ENCODE measurements around the gene ETNK1.
"Not testable (repeated sequence)": the region's sequence is repeated elsewhere in the genome, so short reads cannot be mapped to it uniquely, and the experiment has no call there.

ETNK1 gene

GRCh38 chr12:22687361-22688076 lies 62.5 kb downstream of the ETNK1 start:
- DNase-seq (ENCODE audit: low read depth), result peak; percentile 42

- DNase-seq (ENCODE audit: low read depth), result no peak
Observed at GRCh38 chr12:22689876-22690275, 64.9 kb downstream of the ETNK1 start.

GRCh38 chr12:22691319-22691718 lies 66.3 kb downstream of the ETNK1 start:
- no peak for DNase-seq (ENCODE audit: low read depth)

GRCh38 chr12:22692467-22692866 lies 67.5 kb downstream of the ETNK1 start:
- not testable (repeated sequence) for DNase-seq (ENCODE audit: low read depth)

GRCh38 chr12:22692964-22693555 lies 68.1 kb downstream of the ETNK1 start:
- DNase-seq (ENCODE audit: low read depth), result no peak

- DNase-seq (ENCODE audit: low read depth), result no peak
Observed at GRCh38 chr12:22698576-22698975, 73.6 kb downstream of the ETNK1 start.

- DNase-seq (ENCODE audit: low read depth), result not testable (repeated sequence)
Observed at GRCh38 chr12:22699705-22700104, 74.7 kb downstream of the ETNK1 start.

GRCh38 chr12:22700106-22700505 lies 75.1 kb downstream of the ETNK1 start:
- no peak for DNase-seq (ENCODE audit: low read depth)

- DNase-seq (ENCODE audit: low read depth), result not testable (repeated sequence)
Observed at GRCh38 chr12:22701216-22701809, 76.3 kb downstream of the ETNK1 start.

GRCh38 chr12:22702690-22703089 lies 77.7 kb downstream of the ETNK1 start:
- no peak for DNase-seq (ENCODE audit: low read depth)

GRCh38 chr12:22709292-22709691 lies 84.3 kb downstream of the ETNK1 start:
- no peak for DNase-seq (ENCODE audit: low read depth)

- DNase-seq (ENCODE audit: low read depth), result no peak
Observed at GRCh38 chr12:22712083-22712482, 87.1 kb downstream of the ETNK1 start.

GRCh38 chr12:22715254-22715653 lies 90.3 kb downstream of the ETNK1 start:
- no peak for DNase-seq (ENCODE audit: low read depth)

GRCh38 chr12:22719745-22720144 lies 94.8 kb downstream of the ETNK1 start:
- no peak for DNase-seq (ENCODE audit: low read depth)

- no peak for DNase-seq (ENCODE audit: low read depth)
Observed at GRCh38 chr12:22722081-22722480, 97.1 kb downstream of the ETNK1 start.

GRCh38 chr12:22722779-22723178 lies 97.8 kb downstream of the ETNK1 start:
- no peak for DNase-seq (ENCODE audit: low read depth)

- no peak for DNase-seq (ENCODE audit: low read depth)
Observed at GRCh38 chr12:22728987-22729386, 104.0 kb downstream of the ETNK1 start.

GRCh38 chr12:22729431-22729956 lies 104.5 kb downstream of the ETNK1 start:
- DNase-seq (ENCODE audit: low read depth), result no peak

GRCh38 chr12:22729957-22730443 lies 105.0 kb downstream of the ETNK1 start:
- peak; percentile 89 for DNase-seq (ENCODE audit: low read depth)

GRCh38 chr12:22731236-22731635 lies 106.3 kb downstream of the ETNK1 start:
- no peak for DNase-seq (ENCODE audit: low read depth)

- no peak for DNase-seq (ENCODE audit: low read depth)
Observed at GRCh38 chr12:22733756-22734155, 108.8 kb downstream of the ETNK1 start.

GRCh38 chr12:22738945-22739344 lies 114.0 kb downstream of the ETNK1 start:
- no peak for DNase-seq (ENCODE audit: low read depth)
